Natural killer cell (primary cell): ENCODE results near the gene TRAF7. TPM values are rescaled to one million over a fixed set of nuclear protein-coding genes. Genes with fewer than 3 reads are reported as not detected.
A peak's percentile ranks its signal among the peaks of the same experiment; 100 is the strongest.

Source experiments
- ATAC-seq, 3 donors: fragments of 150-1000 bp in 2 of 3; fragments of 200-7000 bp in 1 of 3; cut with Tn5 transposase; 1 replicate in 1 of 3; 2 replicates in 2 of 3; pipeline ENCODE4 v1.10.0; 2021; ENCODE audit warnings: mild to moderate bottlenecking in 2 of 3, moderate library complexity in 2 of 3
- DNase-seq, 2 donors: peaks; one replicate each; pipeline versions ENCODE4 v3.0.0 to v3.0.0-alpha.2; 2013 to 2021; ENCODE audit warnings: mixed read lengths in 1 of 2
- H3K27ac ChIP-seq: one replicate; pipeline ENCODE4 v1.5.1; 2013; ENCODE audit warnings: mild to moderate bottlenecking, low read length
- H3K27me3 ChIP-seq: one replicate; pipeline ENCODE4 v1.6.1; 2013; ENCODE audit warnings: low read length; ENCODE audit not compliant: control insufficient read depth, insufficient read depth
- H3K36me3 ChIP-seq: one replicate; pipeline ENCODE4 v1.6.1; 2013; ENCODE audit warnings: low read length; ENCODE audit not compliant: control insufficient read depth, insufficient read depth
- H3K4me1 ChIP-seq: one replicate; pipeline ENCODE4 v1.6.1; 2013; ENCODE audit warnings: low read length; ENCODE audit not compliant: control insufficient read depth, insufficient read depth
- H3K4me3 ChIP-seq: one replicate; pipeline ENCODE4 v1.5.1; 2013; ENCODE audit warnings: low read length
- H3K9me3 ChIP-seq: one replicate; pipeline ENCODE4 v1.6.1; 2013; ENCODE audit warnings: low read length; ENCODE audit not compliant: control insufficient read depth, insufficient read depth
- H3K27ac Mint-ChIP-seq, 2 donors: one replicate each; pipeline ENCODE4 v1.8.0; 2022; ENCODE audit warnings: mild to moderate bottlenecking in 2 of 2, mixed read lengths in 2 of 2, moderate library complexity in 1 of 2
- H3K27me3 Mint-ChIP-seq, 2 donors: one replicate each; pipeline ENCODE4 v1.8.0; 2022; ENCODE audit warnings: low read depth in 2 of 2, mixed read lengths in 2 of 2
- H3K36me3 Mint-ChIP-seq: one replicate; pipeline ENCODE4 v1.8.0; 2022; ENCODE audit warnings: mixed read lengths
- H3K4me1 Mint-ChIP-seq, 2 donors: one replicate each; pipeline ENCODE4 v1.8.0; 2022; ENCODE audit warnings: mixed read lengths in 2 of 2
- H3K4me3 Mint-ChIP-seq: one replicate; pipeline ENCODE4 v1.8.0; 2022; ENCODE audit warnings: mild to moderate bottlenecking, moderate library complexity, mixed read lengths
- H3K9me3 Mint-ChIP-seq, 2 donors: one replicate each; pipeline ENCODE4 v1.8.0; 2022; ENCODE audit warnings: mixed read lengths in 2 of 2
- CTCF ChIP-seq: fragments of 200-600 bp; IDR thresholded peaks from one replicate; pipeline ENCODE4 v1.8.0; 2022; ENCODE audit warnings: antibody characterized with exemption
- WGBS: methylation state at CpG from one replicate; pipeline ENCODE4 v1.1.7; 2013; ENCODE audit warnings: missing lambda C conversion rate; ENCODE audit not compliant: insufficient coverage; 5-methylcytosine and 5-hydroxymethylcytosine counted together
- intact Hi-C: fragments of 100-400 bp; cut with micrococcal nuclease; formaldehyde crosslinking; loops from one replicate; pipeline ENCODE4 v1.14.2; 2022
- total RNA-seq, 4 donors: library from RNA; stranded (reverse); fragments of 120-200 nt in 1 of 4; gene quantifications; one replicate each; pipeline versions ENCODE4 v1.2.3 to v1.2.4, GENCODE V29; 2013 to 2022

The TRAF7 gene
- total RNA-seq, 3 donors from 2014 or later (not counting 1 experiment from before 2014, with no cell fraction given) = 29.3 to 39.1 (median 37.3) TPM

- no peak for ATAC-seq
- Mint-ChIP-seq H3K4me1 (peaks cover 0 to 24% of the 10 kb centered on the region in 2 donors), H3K27ac (no peak overlapping the region), H3K36me3 (no peaks in the 10 kb centered on the region), H3K9me3 (no peaks in the 10 kb centered on the region), H3K4me3 (peak overlapping the region; percentile 35), H3K27me3 (no peaks in the 10 kb centered on the region)
- Histone ChIP-seq H3K9me3 (no peaks in the 10 kb centered on the region), H3K4me3 (no peak overlapping the region), H3K4me1 (peaks cover 22% of the 10 kb centered on the region), H3K36me3 (peaks cover 31% of the 10 kb centered on the region), H3K27me3 (no peaks in the 10 kb centered on the region), H3K27ac (no peak overlapping the region)
- DNase-seq = no peak
- TF ChIP-seq CTCF = no peak
- intact Hi-C loops = no loop called here
- WGBS = 77% methylated on average over 9 of the region's 9 CpGs
Observed at GRCh38 chr16:2226245-2226793, 70.7 kb downstream of the TRAF7 start.

DNA sequence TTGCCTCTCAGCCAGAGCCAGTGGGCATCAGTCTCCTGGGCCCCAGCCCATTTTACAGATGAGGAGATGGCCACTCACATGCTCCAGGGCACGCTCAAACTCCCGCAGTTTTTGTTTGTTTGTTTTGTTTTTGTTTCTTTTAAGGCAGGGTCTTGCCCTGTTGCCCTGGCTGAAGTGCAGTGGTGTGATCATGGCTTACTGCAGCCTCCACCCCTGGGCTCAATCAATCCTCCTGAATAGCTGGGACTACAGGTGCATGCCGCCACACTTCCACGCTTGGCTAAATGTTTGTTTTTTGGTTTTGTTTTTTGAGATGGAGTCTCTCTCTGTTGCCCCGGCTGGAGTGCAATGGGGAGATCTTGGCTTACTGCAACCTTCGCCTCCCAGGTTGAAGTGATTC, 71.3 kb downstream of the TRAF7 start:
- Histone ChIP-seq H3K36me3 (peaks cover 36% of the 10 kb centered on the region), H3K4me1 (peaks cover 22% of the 10 kb centered on the region), H3K4me3 (no peak overlapping the region), H3K27me3 (no peaks in the 10 kb centered on the region), H3K9me3 (no peaks in the 10 kb centered on the region), H3K27ac (no peak overlapping the region)
- H3K4me1 Mint-ChIP-seq = peaks cover 0 to 24% of the 10 kb centered on the region in 2 donors
- 97% methylated on average over 6 of the region's 6 CpGs for WGBS
- intact Hi-C loops = no loop called here
- no peak for TF ChIP-seq CTCF
- H3K4me3 Mint-ChIP-seq = no peak overlapping the region
- no peak overlapping the region for H3K27ac Mint-ChIP-seq
- no peaks in the 10 kb centered on the region for H3K36me3 Mint-ChIP-seq
- H3K27me3 Mint-ChIP-seq = no peaks in the 10 kb centered on the region
- ATAC-seq (no peak), DNase-seq (no peak)
- no peaks in the 10 kb centered on the region for H3K9me3 Mint-ChIP-seq

Other genes with a start within 250 kb of the TRAF7 start
- gene HS3ST6, start 237.4 kb upstream of the TRAF7 start, total RNA-seq = not detected
- 10 to 100 TPM; 10.8 to 19.9 (median 14.8) TPM for gene MSRB1, start 212.6 kb upstream of the TRAF7 start, total RNA-seq
- not detected for gene RPL3L, start 201.1 kb upstream of the TRAF7 start, total RNA-seq
- 10 to 100 TPM; 54.5 to 61.1 (median 59.5) TPM for gene NDUFB10, start 196.2 kb upstream of the TRAF7 start, total RNA-seq
- 1,000 to 10,000 TPM; 1,124 to 1,385 (median 1,274) TPM for gene RPS2, start 191.0 kb upstream of the TRAF7 start, total RNA-seq
- not detected for gene RNF151, start 188.9 kb upstream of the TRAF7 start, total RNA-seq
- 10 to 100 TPM; 25.1 to 28.9 (median 28.1) TPM for gene TBL3, start 183.7 kb upstream of the TRAF7 start, total RNA-seq
- gene NOXO1, start 174.3 kb upstream of the TRAF7 start, total RNA-seq = not detected
- 10 to 100 TPM; 23.8 to 29.5 (median 24.6) TPM for gene GFER, start 171.6 kb upstream of the TRAF7 start, total RNA-seq
- gene SYNGR3, start 165.8 kb upstream of the TRAF7 start, total RNA-seq = 10 to 100 TPM; 10.3 to 19.3 (median 19.1) TPM
- 10 to 100 TPM; 56.1 to 71.6 (median 58.2) TPM for gene ZNF598, start 146.0 kb upstream of the TRAF7 start, total RNA-seq
- under 1 TPM in 1 of 3 donors, not detected in 2; 0.80 TPM for gene NPW, start 136.0 kb upstream of the TRAF7 start, total RNA-seq
- gene NHERF2, start 128.9 kb upstream of the TRAF7 start, total RNA-seq = 1 to 10 TPM; 4.3 to 7.1 (median 5.6) TPM
- gene NTHL1, start 107.9 kb upstream of the TRAF7 start, total RNA-seq = 10 to 100 TPM in 1 of 3 donors, 1 to 10 TPM in 2; 8.7 to 12.9 (median 9.7) TPM
- gene TSC2, start 107.8 kb upstream of the TRAF7 start, total RNA-seq = 100 to 1,000 TPM; 135 to 197 (median 161) TPM
- gene PKD1, start 19.9 kb upstream of the TRAF7 start, total RNA-seq = 100 to 1,000 TPM in 1 of 3 donors, 10 to 100 TPM in 2; 87.0 to 105 (median 99.1) TPM
- under 1 TPM in 2 of 3 donors, not detected in 1; 0.27 to 0.28 TPM for gene RAB26, start 7.2 kb upstream of the TRAF7 start, total RNA-seq
- gene CASKIN1, start 40.8 kb downstream of the TRAF7 start, total RNA-seq = not detected
- gene MLST8, start 49.7 kb downstream of the TRAF7 start, total RNA-seq = 10 to 100 TPM; 19.7 to 30.2 (median 27.8) TPM
- gene BRICD5, start 55.1 kb downstream of the TRAF7 start, total RNA-seq = 1 to 10 TPM; 3.2 to 5.2 (median 3.6) TPM
- gene PGP, start 59.1 kb downstream of the TRAF7 start, total RNA-seq = 10 to 100 TPM in 2 of 3 donors, 1 to 10 TPM in 1; 9.7 to 12.8 (median 12.4) TPM
- gene E4F1, start 67.8 kb downstream of the TRAF7 start, total RNA-seq = 10 to 100 TPM; 43.6 to 45.7 (median 45.7) TPM
- 1 to 10 TPM in 1 of 3 donors, under 1 TPM in 2; 0.19 to 1.4 (median 0.77) TPM for gene DNASE1L2, start 80.7 kb downstream of the TRAF7 start, total RNA-seq
- 10 to 100 TPM; 14.6 to 19.2 (median 19.0) TPM for gene ECI1, start 95.8 kb downstream of the TRAF7 start, total RNA-seq
- 100 to 1,000 TPM; 269 to 284 (median 273) TPM for gene RNPS1, start 112.3 kb downstream of the TRAF7 start, total RNA-seq
- gene ABCA3, start 184.9 kb downstream of the TRAF7 start, total RNA-seq = 10 to 100 TPM; 12.2 to 17.5 (median 16.6) TPM